ENCODE results near the gene KRT3.

The KRT3 gene

DNA sequence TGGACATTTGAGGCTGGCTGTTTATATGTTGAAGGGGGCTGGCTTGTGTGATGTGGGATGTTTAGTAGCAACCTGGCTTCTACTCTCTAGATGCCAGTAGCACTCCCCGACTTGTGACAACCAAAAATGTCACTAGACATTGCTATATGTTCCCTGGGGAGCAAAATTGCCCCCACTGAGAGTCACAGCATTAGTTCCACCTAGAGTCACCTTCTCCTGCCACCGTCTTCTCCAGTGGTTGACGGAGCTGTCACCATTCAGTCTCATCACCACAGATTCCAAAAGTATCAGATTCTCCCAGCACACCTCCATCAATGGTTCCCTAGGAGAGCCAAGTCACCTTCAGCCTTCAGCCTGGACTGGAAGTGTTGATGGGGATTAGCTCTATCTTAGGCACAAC is 11.0 kb downstream of the KRT3 start:
- Histone ChIP-seq H3K27me3 (ENCODE audit: insufficient read depth, low read length) (peaks cover 89% of the 10 kb centered on the region), H3K27ac (ENCODE audit: low read depth, low read length) (no peak overlapping the region), H2AFZ (ENCODE audit: low read length, unreplicated experiment) (no peak overlapping the region), H3K4me3 (ENCODE audit: low read depth, low read length) (no peak overlapping the region), H3K36me3 (ENCODE audit: insufficient read depth, low read length) (no peaks in the 10 kb centered on the region), H3K4me1 (ENCODE audit: control insufficient read depth, insufficient read depth, low read length, unreplicated experiment) (no peaks in the 10 kb centered on the region), H3K79me2 (ENCODE audit: control insufficient read depth, insufficient read depth, low read length, unreplicated experiment) (no peaks in the 10 kb centered on the region)

DNA sequence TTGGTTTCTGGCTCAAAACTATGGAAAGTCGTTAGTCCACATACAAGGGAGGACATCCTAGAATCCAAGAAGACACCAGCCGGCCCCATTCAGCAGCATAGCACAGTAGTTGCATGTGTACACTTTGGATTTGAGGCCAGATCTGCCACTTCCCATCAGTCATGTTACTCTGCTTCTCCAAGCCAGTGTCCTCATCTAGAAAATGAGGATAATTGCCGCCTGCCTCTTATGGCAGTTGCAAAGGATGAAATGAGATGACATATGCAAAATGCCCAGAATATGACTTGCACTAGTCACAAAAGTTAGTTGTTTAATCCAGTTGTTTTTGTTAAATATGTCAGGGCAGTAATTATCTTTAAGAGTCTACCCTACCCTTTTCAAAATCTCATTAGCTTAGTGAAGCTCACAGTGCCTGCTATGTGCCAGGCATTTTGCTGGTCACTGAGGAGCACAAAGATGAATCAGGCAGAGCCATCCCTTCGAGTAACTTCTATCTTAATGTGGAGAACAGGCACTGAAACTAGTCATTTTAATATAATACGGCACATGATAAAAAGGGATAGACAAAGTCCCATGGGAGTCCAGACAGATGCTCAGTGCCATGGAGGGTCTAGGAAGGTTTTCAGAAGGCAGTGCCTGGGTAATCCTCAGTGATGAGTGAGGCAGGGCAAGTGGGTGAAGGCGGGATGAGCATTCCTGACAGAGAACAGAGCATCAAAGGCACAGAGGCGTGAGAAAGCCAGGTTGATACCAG is 12.2 kb downstream of the KRT3 start:
- no peak overlapping the region for H2AFZ ChIP-seq (ENCODE audit: low read length, unreplicated experiment)
- H3K27me3 ChIP-seq (ENCODE audit: insufficient read depth, low read length): peaks cover 89% of the 10 kb centered on the region
- H3K36me3 ChIP-seq (ENCODE audit: insufficient read depth, low read length): no peaks in the 10 kb centered on the region
- H3K79me2 ChIP-seq (ENCODE audit: control insufficient read depth, insufficient read depth, low read length, unreplicated experiment): no peaks in the 10 kb centered on the region
- no peak overlapping the region for H3K4me3 ChIP-seq (ENCODE audit: low read depth, low read length)
- no peak overlapping the region for H3K27ac ChIP-seq (ENCODE audit: low read depth, low read length)
- no peaks in the 10 kb centered on the region for H3K4me1 ChIP-seq (ENCODE audit: control insufficient read depth, insufficient read depth, low read length, unreplicated experiment)

DNA sequence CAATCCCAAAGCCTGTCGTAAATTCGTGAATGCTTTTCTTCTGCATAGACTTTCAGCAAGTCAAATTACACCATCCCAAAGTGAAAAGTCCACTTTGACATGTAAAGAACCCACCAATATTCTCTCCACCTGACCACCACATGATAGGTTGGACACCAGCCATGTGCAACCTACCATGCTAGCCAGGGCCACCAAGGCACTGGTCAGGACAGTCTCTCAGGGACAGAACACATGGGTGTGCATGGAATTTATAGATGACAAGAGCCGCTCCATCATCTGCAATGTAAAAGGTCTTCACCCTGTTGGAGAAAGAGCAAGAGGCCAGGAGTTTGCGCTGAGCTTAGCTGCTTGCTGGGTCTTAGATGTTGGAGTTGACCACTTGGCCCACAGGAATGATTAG is 13.4 kb downstream of the KRT3 start:
- H3K27ac ChIP-seq (ENCODE audit: low read depth, low read length): no peak overlapping the region
- H3K36me3 ChIP-seq (ENCODE audit: insufficient read depth, low read length): no peaks in the 10 kb centered on the region
- no peak overlapping the region for H2AFZ ChIP-seq (ENCODE audit: low read length, unreplicated experiment)
- no peaks in the 10 kb centered on the region for H3K4me1 ChIP-seq (ENCODE audit: control insufficient read depth, insufficient read depth, low read length, unreplicated experiment)
- H3K27me3 ChIP-seq (ENCODE audit: insufficient read depth, low read length): peaks cover 89% of the 10 kb centered on the region
- no peaks in the 10 kb centered on the region for H3K79me2 ChIP-seq (ENCODE audit: control insufficient read depth, insufficient read depth, low read length, unreplicated experiment)
- H3K4me3 ChIP-seq (ENCODE audit: low read depth, low read length): no peak overlapping the region

DNA sequence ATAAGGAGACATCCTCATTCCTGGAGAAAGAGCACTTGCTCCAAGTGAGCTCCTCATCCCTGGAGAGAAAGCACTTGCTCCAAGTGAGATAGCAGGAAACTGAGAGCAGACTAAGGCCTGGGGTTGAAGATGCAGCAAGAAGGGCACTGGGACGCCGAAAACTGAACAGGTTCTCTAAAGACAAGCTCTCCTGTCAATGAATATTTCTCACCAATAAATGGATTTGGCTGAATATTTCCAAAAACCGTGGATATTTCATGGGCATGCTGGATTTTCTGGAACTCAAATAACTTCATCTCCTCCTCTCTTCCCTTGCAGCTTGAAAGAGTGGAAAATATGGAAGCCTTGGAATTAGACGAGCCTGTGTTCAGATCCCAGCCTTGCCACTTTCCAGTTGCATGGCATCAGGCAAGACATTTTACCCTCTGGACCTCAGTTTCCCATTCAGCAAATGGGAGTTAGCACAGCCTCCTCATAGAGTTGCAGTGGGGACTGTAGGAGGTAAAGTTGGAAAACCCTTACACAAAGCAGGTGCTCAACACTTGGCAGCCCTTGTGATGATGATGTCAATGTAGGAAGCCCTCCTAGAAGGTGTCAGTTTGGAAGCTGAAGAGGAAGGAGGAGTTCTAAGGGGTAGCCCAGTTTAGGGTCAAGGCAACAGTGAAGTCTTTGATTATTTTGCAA is 14.4 kb downstream of the KRT3 start:
- H3K36me3 ChIP-seq (ENCODE audit: insufficient read depth, low read length): no peaks in the 10 kb centered on the region
- H2AFZ ChIP-seq (ENCODE audit: low read length, unreplicated experiment): no peak overlapping the region
- H3K4me1 ChIP-seq (ENCODE audit: control insufficient read depth, insufficient read depth, low read length, unreplicated experiment): no peaks in the 10 kb centered on the region
- no peak overlapping the region for H3K27ac ChIP-seq (ENCODE audit: low read depth, low read length)
- no peaks in the 10 kb centered on the region for H3K79me2 ChIP-seq (ENCODE audit: control insufficient read depth, insufficient read depth, low read length, unreplicated experiment)
- H3K4me3 ChIP-seq (ENCODE audit: low read depth, low read length): no peak overlapping the region
- H3K27me3 ChIP-seq (ENCODE audit: insufficient read depth, low read length): peaks cover 90% of the 10 kb centered on the region

DNA sequence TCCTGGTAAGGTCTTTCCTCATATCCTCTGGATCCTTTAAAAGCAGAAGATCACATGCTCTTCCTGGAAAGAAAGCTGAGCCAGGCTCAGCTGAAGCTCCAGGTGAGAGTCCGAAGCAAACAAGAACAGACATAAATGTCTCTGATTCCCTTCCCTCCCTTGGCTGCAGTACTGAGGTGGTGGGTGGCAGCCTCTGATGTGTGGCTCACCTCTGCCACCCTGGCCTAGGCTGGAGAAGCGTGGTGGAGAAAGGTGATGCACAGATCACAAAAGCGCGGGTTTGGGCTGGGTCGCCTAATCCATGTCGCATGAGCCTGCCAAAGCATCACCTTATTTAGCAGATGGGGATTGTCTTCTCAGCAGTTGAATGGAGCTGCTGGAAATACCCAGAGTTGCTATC is 16.0 kb downstream of the KRT3 start:
- no peak overlapping the region for H2AFZ ChIP-seq (ENCODE audit: low read length, unreplicated experiment)
- no peak overlapping the region for H3K27ac ChIP-seq (ENCODE audit: low read depth, low read length)
- no peak overlapping the region for H3K4me3 ChIP-seq (ENCODE audit: low read depth, low read length)
- H3K27me3 ChIP-seq (ENCODE audit: insufficient read depth, low read length): peaks cover 94% of the 10 kb centered on the region
- H3K4me1 ChIP-seq (ENCODE audit: control insufficient read depth, insufficient read depth, low read length, unreplicated experiment): no peaks in the 10 kb centered on the region
- H3K79me2 ChIP-seq (ENCODE audit: control insufficient read depth, insufficient read depth, low read length, unreplicated experiment): no peaks in the 10 kb centered on the region
- H3K36me3 ChIP-seq (ENCODE audit: insufficient read depth, low read length): no peaks in the 10 kb centered on the region

DNA sequence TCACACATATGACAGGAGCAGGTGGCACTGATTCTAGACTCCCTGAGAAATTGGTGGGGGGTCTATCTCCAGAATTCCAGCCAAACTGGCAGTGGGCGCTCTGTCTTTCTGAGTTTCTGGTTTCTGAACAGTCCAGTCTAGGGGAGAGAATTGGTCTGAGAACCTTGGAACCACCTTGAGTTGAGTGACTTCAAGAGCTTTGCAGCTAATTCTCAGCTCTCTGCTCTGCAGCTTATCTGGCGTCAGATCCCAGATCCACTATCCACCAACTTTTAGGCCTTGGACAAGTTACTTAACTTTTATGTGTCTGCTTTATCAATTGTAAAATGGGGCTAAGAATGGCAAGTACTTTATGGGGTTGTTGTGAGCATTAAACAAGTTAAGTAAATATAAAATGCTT is 17.1 kb downstream of the KRT3 start:
- Histone ChIP-seq H3K4me1 (ENCODE audit: control insufficient read depth, insufficient read depth, low read length, unreplicated experiment) (no peaks in the 10 kb centered on the region), H3K36me3 (ENCODE audit: insufficient read depth, low read length) (no peaks in the 10 kb centered on the region), H3K27me3 (ENCODE audit: insufficient read depth, low read length) (peaks cover 96% of the 10 kb centered on the region), H3K4me3 (ENCODE audit: low read depth, low read length) (no peak overlapping the region), H3K27ac (ENCODE audit: low read depth, low read length) (no peak overlapping the region), H2AFZ (ENCODE audit: low read length, unreplicated experiment) (no peak overlapping the region), H3K79me2 (ENCODE audit: control insufficient read depth, insufficient read depth, low read length, unreplicated experiment) (no peaks in the 10 kb centered on the region)

DNA sequence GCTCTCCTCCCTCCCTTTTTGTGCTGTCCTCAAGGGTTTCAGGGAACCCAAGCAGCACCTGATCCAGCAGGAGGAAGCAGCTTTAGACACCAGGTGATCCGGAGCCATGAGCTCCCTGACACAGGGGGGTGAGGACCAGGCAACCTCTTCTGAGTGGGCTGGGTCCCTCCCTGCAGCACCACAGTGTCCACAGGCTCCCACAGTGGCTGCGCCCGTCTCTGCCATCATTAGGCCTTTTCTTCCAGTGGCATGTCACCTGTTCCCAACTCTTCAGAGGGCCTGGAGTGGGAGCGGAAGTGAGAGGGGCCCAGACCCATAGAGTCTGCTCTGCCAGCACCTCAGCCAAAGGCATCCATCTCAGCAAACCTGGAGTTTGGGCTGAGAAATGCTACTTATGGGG is 18.4 kb downstream of the KRT3 start:
- no peaks in the 10 kb centered on the region for H3K36me3 ChIP-seq (ENCODE audit: insufficient read depth, low read length)
- no peak overlapping the region for H3K4me3 ChIP-seq (ENCODE audit: low read depth, low read length)
- peaks cover 99% of the 10 kb centered on the region for H3K27me3 ChIP-seq (ENCODE audit: insufficient read depth, low read length)
- H3K27ac ChIP-seq (ENCODE audit: low read depth, low read length): no peak overlapping the region
- no peak overlapping the region for H2AFZ ChIP-seq (ENCODE audit: low read length, unreplicated experiment)
- no peaks in the 10 kb centered on the region for H3K4me1 ChIP-seq (ENCODE audit: control insufficient read depth, insufficient read depth, low read length, unreplicated experiment)
- H3K79me2 ChIP-seq (ENCODE audit: control insufficient read depth, insufficient read depth, low read length, unreplicated experiment): no peaks in the 10 kb centered on the region

DNA sequence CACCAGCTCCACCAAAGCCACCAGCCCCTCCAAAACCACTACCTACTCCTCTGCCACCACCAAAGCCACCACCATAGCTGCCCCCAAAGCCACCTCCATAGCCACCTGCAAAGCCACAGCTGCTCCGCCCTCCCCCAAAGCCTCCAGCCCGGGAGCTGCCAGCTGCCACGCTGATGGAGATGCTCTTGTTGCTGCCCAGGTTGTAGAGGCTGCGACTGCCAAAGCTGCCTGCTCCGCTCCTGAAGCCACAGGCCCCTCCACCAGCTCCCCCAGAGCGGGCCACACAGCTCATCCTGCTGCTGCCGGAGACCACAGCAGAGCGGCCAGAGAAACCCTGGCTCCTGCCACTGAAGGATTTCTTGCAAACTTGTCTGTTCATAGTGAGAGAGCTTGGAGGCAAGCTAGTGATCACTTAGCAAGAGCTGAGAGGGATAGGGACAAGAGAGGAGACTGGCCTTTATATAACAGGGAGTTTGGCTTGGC is 19.0 kb downstream of the KRT3 start, which contains the start of gene KRT76:
TSS of gene KRT76 (minus strand) at position 433 of the 483 bp plus-strand sequence. CDS start at position 379, 54 bp downstream.
- H3K4me1 ChIP-seq (ENCODE audit: control insufficient read depth, insufficient read depth, low read length, unreplicated experiment): no peaks in the 10 kb centered on the region
- no peaks in the 10 kb centered on the region for H3K79me2 ChIP-seq (ENCODE audit: control insufficient read depth, insufficient read depth, low read length, unreplicated experiment)
- no peak within 1 kb of the TSS for H3K27ac ChIP-seq (ENCODE audit: low read depth, low read length)
- no peak within 1 kb of the TSS for H3K4me3 ChIP-seq (ENCODE audit: low read depth, low read length)
- no peaks in the 10 kb centered on the region for H3K36me3 ChIP-seq (ENCODE audit: insufficient read depth, low read length)
- H3K27me3 ChIP-seq (ENCODE audit: insufficient read depth, low read length): peaks cover 99% of the 10 kb centered on the region
- no peak within 1 kb of the TSS for H2AFZ ChIP-seq (ENCODE audit: low read length, unreplicated experiment)

DNA sequence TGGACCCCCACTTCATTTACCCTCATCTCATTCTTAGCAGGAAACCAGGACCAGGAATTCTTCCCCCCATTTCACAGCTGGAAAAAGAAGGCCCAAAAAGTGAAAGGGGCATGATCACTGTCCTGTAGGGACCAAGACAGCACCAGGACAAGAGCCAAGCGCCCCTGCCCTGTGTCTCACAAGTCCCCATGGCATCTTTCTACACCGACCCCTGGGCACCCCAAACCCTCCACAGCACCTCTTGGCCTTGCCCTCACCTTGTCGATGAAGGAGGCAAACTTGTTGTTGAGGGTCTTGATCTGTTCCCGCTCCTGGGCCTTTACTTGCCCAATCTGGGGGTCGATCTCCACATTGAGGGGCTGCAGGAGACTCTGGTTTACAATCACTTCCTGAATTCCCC is 19.5 kb downstream of the KRT3 start:
- Histone ChIP-seq H2AFZ (ENCODE audit: low read length, unreplicated experiment) (no peak overlapping the region), H3K36me3 (ENCODE audit: insufficient read depth, low read length) (no peaks in the 10 kb centered on the region), H3K27me3 (ENCODE audit: insufficient read depth, low read length) (peaks cover 99% of the 10 kb centered on the region)

DNA sequence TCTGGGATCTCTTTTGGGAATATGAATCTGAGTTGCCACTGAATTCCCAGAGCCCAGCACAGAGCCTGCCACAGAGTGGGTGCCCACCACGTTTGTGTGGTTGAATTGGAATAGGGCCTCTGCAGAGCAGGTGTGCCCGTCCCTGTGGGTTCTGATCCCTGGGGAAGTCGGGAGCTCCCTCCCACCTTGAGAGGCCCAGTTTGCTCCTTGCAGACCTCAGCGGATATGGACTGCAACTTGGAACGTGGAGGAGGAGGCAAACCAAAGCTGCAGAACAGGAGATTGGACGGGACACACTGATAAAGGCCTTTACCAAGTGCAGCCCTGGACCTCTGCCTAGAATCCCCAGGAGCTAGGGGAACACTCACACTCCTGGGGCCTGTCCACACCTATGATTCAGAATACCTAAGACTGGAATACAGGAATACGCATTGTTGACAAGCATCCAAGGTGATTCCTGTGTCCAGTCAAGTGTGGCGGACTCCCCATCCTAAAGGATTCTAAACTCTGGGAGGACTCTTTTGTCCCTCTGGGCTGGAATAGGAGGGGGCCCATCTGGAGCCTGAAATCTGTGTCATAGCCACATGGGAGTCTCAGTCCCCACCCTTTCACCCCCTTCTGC is 21.2 kb downstream of the KRT3 start:
- H3K36me3 ChIP-seq (ENCODE audit: insufficient read depth, low read length): no peaks in the 10 kb centered on the region
- no peaks in the 10 kb centered on the region for H3K4me1 ChIP-seq (ENCODE audit: control insufficient read depth, insufficient read depth, low read length, unreplicated experiment)
- no peak overlapping the region for H3K27ac ChIP-seq (ENCODE audit: low read depth, low read length)
- peaks cover 99% of the 10 kb centered on the region for H3K27me3 ChIP-seq (ENCODE audit: insufficient read depth, low read length)
- H3K79me2 ChIP-seq (ENCODE audit: control insufficient read depth, insufficient read depth, low read length, unreplicated experiment): no peaks in the 10 kb centered on the region
- H2AFZ ChIP-seq (ENCODE audit: low read length, unreplicated experiment): no peak overlapping the region
- H3K4me3 ChIP-seq (ENCODE audit: low read depth, low read length): no peak overlapping the region

More for the DNA sequence above, 19.5 kb downstream of the KRT3 start:
- Histone ChIP-seq H3K4me3 (ENCODE audit: low read depth, low read length) (no peak overlapping the region), H3K4me1 (ENCODE audit: control insufficient read depth, insufficient read depth, low read length, unreplicated experiment) (no peaks in the 10 kb centered on the region), H3K27ac (ENCODE audit: low read depth, low read length) (no peak overlapping the region), H3K79me2 (ENCODE audit: control insufficient read depth, insufficient read depth, low read length, unreplicated experiment) (no peaks in the 10 kb centered on the region)
